Measurements from ENCODE around the gene RNF187. TPM values are rescaled to one million over a fixed set of nuclear protein-coding genes. Genes with fewer than 3 reads are reported as not detected.
A peak's percentile ranks its signal among the peaks of the same experiment; 100 is the strongest.

The RNF187 gene
- total RNA-seq, 2 experiments from 2014 or later: 257 to 478 TPM

GRCh38 chr1:228463559-228464455 lies 23.4 kb upstream of the RNF187 start:
- Histone ChIP-seq H3K27ac (ENCODE audit: low read depth, low read length, poor library complexity, severe bottlenecking) (peak overlapping the region; percentile 95), H4K20me1 (ENCODE audit: insufficient read depth, low read length) (no peaks in the 10 kb centered on the region; the same call in 1 of the 2 replicates), H3K9me2 (ENCODE audit: insufficient read depth, low read length) (no peaks in the 10 kb centered on the region), H2AFZ (ENCODE audit: low read length) (no peak overlapping the region), H3K36me3 (ENCODE audit: insufficient read depth, low read length) (no peaks in the 10 kb centered on the region), H3K79me2 (ENCODE audit: insufficient read depth, low read depth, low read length) (peaks cover 45% of the 10 kb centered on the region; the same call in 1 of the 2 replicates), H3K4me3 (ENCODE audit: low read depth, low read length, poor library complexity, severe bottlenecking) (peak overlapping the region; percentile 95), H3K9me3 (ENCODE audit: low read length) (no peaks in the 10 kb centered on the region), H3K4me1 (ENCODE audit: insufficient read depth, low read length, poor library complexity, severe bottlenecking) (peaks cover 58% of the 10 kb centered on the region), H3K4me2 (ENCODE audit: low read length) (peak overlapping the region; percentile 91)
- CTCF ChIA-PET (ENCODE audit: unreplicated experiment): no interaction called here
- peak; percentile 95 for DNase-seq (ENCODE audit: low spot score)
- intact Hi-C loops (cut with micrococcal nuclease; ENCODE audit: unreplicated experiment): loop anchor here (1.0 kb wide), 1 partner anchor 23 kb away; the partner anchor contains the start of gene RNF187
- TSS peak; percentile 76 for BruUV-seq (replicated peaks)
- POLR2A ChIA-PET: interaction anchor here (0.6 to 3.8 kb wide), 7 partner anchors 8 to 209 kb away, joined by 3 to 49 read pairs (median 28); partner anchors contain the start of gene RNF187
- no peak for TF ChIP-seq EZH2phosphoT487 (IDR thresholded peaks at IDR 0.05; ENCODE audit: borderline replicate concordance, low read depth, low read length)
- TF ChIP-seq CTCF (conservative IDR thresholded peaks at IDR 0.05; ENCODE audit: low read length): peak; percentile 53; the same call in 1 of the 2 replicates

GRCh38 chr1:228464487-228464983 lies 22.6 kb upstream of the RNF187 start:
- no TSS peak for BruUV-seq (replicated peaks)
- POLR2A ChIA-PET: interaction anchor here (0.6 to 3.8 kb wide), 9 partner anchors 8 to 328 kb away, joined by 3 to 49 read pairs (median 22); partner anchors contain the start of gene RNF187
- Histone ChIP-seq H3K4me1 (ENCODE audit: insufficient read depth, low read length, poor library complexity, severe bottlenecking) (peaks cover 55% of the 10 kb centered on the region), H4K20me1 (ENCODE audit: insufficient read depth, low read length) (no peaks in the 10 kb centered on the region; the same call in 1 of the 2 replicates), H3K4me3 (ENCODE audit: low read depth, low read length, poor library complexity, severe bottlenecking) (peak overlapping the region; percentile 95), H2AFZ (ENCODE audit: low read length) (no peak overlapping the region; the same call in 1 of the 2 replicates), H3K9me2 (ENCODE audit: insufficient read depth, low read length) (no peaks in the 10 kb centered on the region), H3K27ac (ENCODE audit: low read depth, low read length, poor library complexity, severe bottlenecking) (peak overlapping the region; percentile 95), H3K4me2 (ENCODE audit: low read length) (peak overlapping the region; percentile 91), H3K79me2 (ENCODE audit: insufficient read depth, low read depth, low read length) (peaks cover 39% of the 10 kb centered on the region; the same call in 1 of the 2 replicates), H3K36me3 (ENCODE audit: insufficient read depth, low read length) (no peaks in the 10 kb centered on the region), H3K9me3 (ENCODE audit: low read length) (no peaks in the 10 kb centered on the region)
- intact Hi-C loops (cut with micrococcal nuclease; ENCODE audit: unreplicated experiment): loop anchor here (1.0 kb wide), 1 partner anchor 23 kb away; the partner anchor contains the start of gene RNF187
- TF ChIP-seq EZH2phosphoT487 (IDR thresholded peaks at IDR 0.05; ENCODE audit: borderline replicate concordance, low read depth, low read length): no peak
- CTCF ChIA-PET (ENCODE audit: unreplicated experiment): no interaction called here
- DNase-seq (ENCODE audit: low spot score): peak; percentile 98

- BruUV-seq (replicated peaks): TSS peak; percentile 92
- TF ChIP-seq CTCF (conservative IDR thresholded peaks at IDR 0.05; ENCODE audit: low read length): no peak
- no peak for TF ChIP-seq EZH2phosphoT487 (IDR thresholded peaks at IDR 0.05; ENCODE audit: borderline replicate concordance, low read depth, low read length)
- H3K9me3 ChIP-seq (ENCODE audit: low read length): no peaks in the 10 kb centered on the region
- peak overlapping the region; percentile 91 for H3K4me2 ChIP-seq (ENCODE audit: low read length)
- intact Hi-C loops (cut with micrococcal nuclease; ENCODE audit: unreplicated experiment): no loop called here
- DNase-seq (ENCODE audit: low spot score): peak; percentile 37
- peak overlapping the region; percentile 34; the same call in 1 of the 2 replicates for H2AFZ ChIP-seq (ENCODE audit: low read length)
- POLR2A ChIA-PET: interaction anchor here (0.6 to 3.8 kb wide), 9 partner anchors 9 to 329 kb away, joined by 3 to 49 read pairs (median 22); partner anchors contain the start of gene RNF187
- peak overlapping the region; percentile 95 for H3K4me3 ChIP-seq (ENCODE audit: low read depth, low read length, poor library complexity, severe bottlenecking)
- H3K36me3 ChIP-seq (ENCODE audit: insufficient read depth, low read length): no peaks in the 10 kb centered on the region
- H3K79me2 ChIP-seq (ENCODE audit: insufficient read depth, low read depth, low read length): peaks cover 33% of the 10 kb centered on the region; the same call in 1 of the 2 replicates
- no peaks in the 10 kb centered on the region; the same call in 1 of the 2 replicates for H4K20me1 ChIP-seq (ENCODE audit: insufficient read depth, low read length)
- H3K27ac ChIP-seq (ENCODE audit: low read depth, low read length, poor library complexity, severe bottlenecking): peak overlapping the region; percentile 95
- no peaks in the 10 kb centered on the region for H3K9me2 ChIP-seq (ENCODE audit: insufficient read depth, low read length)
- CTCF ChIA-PET (ENCODE audit: unreplicated experiment): interaction anchor here (1.1 to 1.3 kb wide), 2 partner anchors 9 to 300 kb away, joined by 3 to 6 read pairs; no protein-coding TSS in a partner anchor
- H3K4me1 ChIP-seq (ENCODE audit: insufficient read depth, low read length, poor library complexity, severe bottlenecking): peaks cover 51% of the 10 kb centered on the region
These were observed 22.0 kb upstream of the RNF187 start for GRCh38 chr1:228465141-228465540.
